Right cardiac atrium (tissue), 5 donors: ENCODE results near the gene SLAMF6. TPM values are rescaled to one million over a fixed set of nuclear protein-coding genes. Genes with fewer than 3 reads are reported as not detected.
A peak's percentile ranks its signal among the peaks of the same experiment; 100 is the strongest.
"Not testable (repeated sequence)": the region's sequence is repeated elsewhere in the genome, so short reads cannot be mapped to it uniquely, and the experiment has no call there.

Source experiments
- ATAC-seq, 2 donors: fragments of 200-7000 bp; cut with Tn5 transposase; one replicate each; pipeline versions ENCODE4 v1.8.0 to v1.9.1; 2020; ENCODE audit warnings: moderate library complexity in 2 of 2, mild to moderate bottlenecking in 1 of 2
- DNase-seq, 3 donors: peaks; one replicate each; pipeline ENCODE4 v3.0.0-alpha.2; 2020
- H3K27ac ChIP-seq: one replicate; pipeline ENCODE4 v1.5.1; 2013; ENCODE audit warnings: mild to moderate bottlenecking, low read length, control low read depth, moderate library complexity
- H3K27me3 ChIP-seq: one replicate; pipeline ENCODE4 v1.6.1; 2013; ENCODE audit not compliant: control insufficient read depth, insufficient read depth
- H3K4me1 ChIP-seq: one replicate; pipeline ENCODE4 v1.6.1; 2013; ENCODE audit warnings: low read length; ENCODE audit not compliant: control insufficient read depth, insufficient read depth
- H3K4me3 ChIP-seq: one replicate; pipeline ENCODE4 v1.5.1; 2013; ENCODE audit warnings: low read length, control low read depth
- H3K9me3 ChIP-seq: one replicate; pipeline ENCODE4 v1.6.1; 2013; ENCODE audit warnings: low read length; ENCODE audit not compliant: control insufficient read depth
- WGBS: extraction: QIAGEN DNeasy Blood & Tissue Kit; methylation state at CpG from one replicate; pipeline ENCODE4 v1.1.7; 2013; 5-methylcytosine and 5-hydroxymethylcytosine counted together
- intact Hi-C, 4 donors: fragments of 100-400 bp; cut with DNase I; formaldehyde crosslinking; loops; one replicate each; pipeline versions ENCODE4 v1.11.0 to v1.14.0; 2022 to 2023
- polyA plus RNA-seq: library from polyadenylated mRNA; stranded (reverse); fragments of 200-250 nt; gene quantifications from one replicate; pipeline ENCODE4 v1.2.3, GENCODE V29; 2013
- total RNA-seq, 4 donors: library from RNA; stranded (reverse); fragmentation: NEBNext Ultra II Directional; extraction: Animal tissue kit (Norgen Biotek cat#: 25700); gene quantifications; one replicate each; pipeline ENCODE4 v1.2.1, GENCODE V29; 2021
- donor health status: healthy with polysubstance abuse.
- donor health status: DM: no; HTN: yes; CAD: no.
- donor health status: DM: no; HTN: no; CAD: no.
- donor health status: DM: no; HTN: yes; CAD: no; lungs with severe emphysema.
- donor health status: DM: yes; HTN: yes; CAD: no.

The SLAMF6 gene
- total and polyA plus RNA-seq, 5 donors, result 0.34 to 0.66 (median 0.42) TPM

- ATAC-seq, result no peak
- intact Hi-C loops, result no loop called here
- no peak overlapping the region for H3K4me3 ChIP-seq
Measured at GRCh38 chr1:160541622-160542302, 18.7 kb upstream of the SLAMF6 start.

GRCh38 chr1:160540859-160541233, 17.8 kb upstream of the SLAMF6 start:
- H3K27ac ChIP-seq, result no peak overlapping the region
- no peak for ATAC-seq
- H3K27me3 ChIP-seq, result no peaks in the 10 kb centered on the region
- H3K4me1 ChIP-seq, result no peaks in the 10 kb centered on the region
- DNase-seq, result no peak
- intact Hi-C loops, result no loop called here
- no peak overlapping the region for H3K4me3 ChIP-seq
- no peaks in the 10 kb centered on the region for H3K9me3 ChIP-seq

More at GRCh38 chr1:160541622-160542302, 18.7 kb upstream of the SLAMF6 start:
- no peaks in the 10 kb centered on the region for H3K9me3 ChIP-seq
- no peak overlapping the region for H3K27ac ChIP-seq
- DNase-seq, result no peak
- H3K27me3 ChIP-seq, result no peaks in the 10 kb centered on the region
- 45% methylated on average over 1 of the region's 1 CpG for WGBS
- H3K4me1 ChIP-seq, result no peaks in the 10 kb centered on the region

GRCh38 chr1:160539990-160540858, 17.2 kb upstream of the SLAMF6 start:
- H3K27ac ChIP-seq, result no peak overlapping the region
- peak; percentile 89 to 97 for ATAC-seq

GRCh38 chr1:160539684-160539989, 16.6 kb upstream of the SLAMF6 start:
- DNase-seq (no peak), ATAC-seq (peak in 1 of 2 donors; percentile 54)
- Histone ChIP-seq H3K9me3 (no peaks in the 10 kb centered on the region), H3K27me3 (no peaks in the 10 kb centered on the region), H3K4me3 (no peak overlapping the region), H3K4me1 (no peaks in the 10 kb centered on the region), H3K27ac (no peak overlapping the region)
- WGBS, result 77% methylated on average over 6 of the region's 6 CpGs
- intact Hi-C loops, result no loop called here

More at GRCh38 chr1:160539990-160540858, 17.2 kb upstream of the SLAMF6 start:
- H3K9me3 ChIP-seq, result no peaks in the 10 kb centered on the region
- H3K4me1 ChIP-seq, result no peaks in the 10 kb centered on the region
- intact Hi-C loops, result no loop called here
- peak in 2 of 3 donors; percentile 21 to 53 for DNase-seq
- WGBS, result 20% methylated on average over 8 of the region's 8 CpGs
- H3K4me3 ChIP-seq, result no peak overlapping the region
- H3K27me3 ChIP-seq, result no peaks in the 10 kb centered on the region

GRCh38 chr1:160538985-160539651, 16.1 kb upstream of the SLAMF6 start:
- DNase-seq, result no peak
- no peaks in the 10 kb centered on the region for H3K9me3 ChIP-seq
- no peak overlapping the region for H3K4me3 ChIP-seq
- WGBS, result 58% methylated on average over 5 of the region's 5 CpGs
- H3K27me3 ChIP-seq, result no peaks in the 10 kb centered on the region
- H3K27ac ChIP-seq, result no peak overlapping the region
- no peaks in the 10 kb centered on the region for H3K4me1 ChIP-seq
- intact Hi-C loops, result no loop called here
- peak; percentile 27 to 65 for ATAC-seq

GRCh38 chr1:160537714-160538665, 14.9 kb upstream of the SLAMF6 start:
- 90% methylated on average over 8 of the region's 8 CpGs for WGBS

GRCh38 chr1:160534823-160535605, 12.0 kb upstream of the SLAMF6 start:
- no peaks in the 10 kb centered on the region for H3K27me3 ChIP-seq
- 87% methylated on average over 3 of the region's 3 CpGs for WGBS
- no peak for DNase-seq
- no peak for ATAC-seq
- no peaks in the 10 kb centered on the region for H3K9me3 ChIP-seq
- no peak overlapping the region for H3K27ac ChIP-seq
- H3K4me3 ChIP-seq, result no peak overlapping the region
- intact Hi-C loops, result no loop called here
- H3K4me1 ChIP-seq, result no peaks in the 10 kb centered on the region

More at GRCh38 chr1:160537714-160538665, 14.9 kb upstream of the SLAMF6 start:
- no peaks in the 10 kb centered on the region for H3K27me3 ChIP-seq
- DNase-seq (no peak), ATAC-seq (no peak)
- H3K27ac ChIP-seq, result no peak overlapping the region
- no peaks in the 10 kb centered on the region for H3K9me3 ChIP-seq
- no peak overlapping the region for H3K4me3 ChIP-seq
- no peaks in the 10 kb centered on the region for H3K4me1 ChIP-seq
- intact Hi-C loops, result no loop called here

GRCh38 chr1:160532557-160532813, 9.4 kb upstream of the SLAMF6 start:
- H3K9me3 ChIP-seq, ATAC-seq, H3K27ac ChIP-seq, intact Hi-C loops, H3K4me1 ChIP-seq, H3K4me3 ChIP-seq, DNase-seq, H3K27me3 ChIP-seq: not testable (repeated sequence)
- WGBS, result 84% methylated on average over 5 of the region's 5 CpGs

- WGBS, result 94% methylated on average over 29 of the region's 29 CpGs
- H3K27ac ChIP-seq, H3K27me3 ChIP-seq, DNase-seq, ATAC-seq, H3K4me1 ChIP-seq, H3K9me3 ChIP-seq, H3K4me3 ChIP-seq, intact Hi-C loops: not testable (repeated sequence)
Measured at GRCh38 chr1:160531809-160532556, 8.9 kb upstream of the SLAMF6 start.
